Activated CD4-positive, alpha-beta T cell treated with anti-CD3 and anti-CD28 coated beads for 1 hour (primary cell): Measurements from ENCODE around the gene CHIT1.

Experiments used
- DNase-seq: peaks from one replicate; pipeline ENCODE4 v3.0.0-alpha.2; 2020

Gene CHIT1

GRCh38 chr1:203187689-203188264, 41.7 kb downstream of the CHIT1 start:
- no peak for DNase-seq

- DNase-seq = no peak
These were observed 42.2 kb downstream of the CHIT1 start for GRCh38 chr1:203187304-203187685.

- DNase-seq = no peak
These were observed 42.8 kb downstream of the CHIT1 start, which contains the start of gene CHI3L1 for GRCh38 chr1:203186446-203187303. TSS of gene CHI3L1 (minus strand) at chr1:203186704. CDS start at chr1:203186623, 81 bp downstream.

GRCh38 chr1:203186091-203186445, 43.4 kb downstream of the CHIT1 start:
- no peak for DNase-seq

GRCh38 chr1:203185585-203185984, 43.9 kb downstream of the CHIT1 start:
- no peak for DNase-seq

- no peak for DNase-seq
These were observed 44.4 kb downstream of the CHIT1 start for GRCh38 chr1:203185061-203185461.

- no peak for DNase-seq
These were observed 45.0 kb downstream of the CHIT1 start for GRCh38 chr1:203184467-203184866.

- DNase-seq = no peak
These were observed 45.6 kb downstream of the CHIT1 start for GRCh38 chr1:203183828-203184227.

GRCh38 chr1:203182387-203182953, 47.0 kb downstream of the CHIT1 start:
- DNase-seq = no peak

- no peak for DNase-seq
These were observed 47.7 kb downstream of the CHIT1 start for GRCh38 chr1:203181586-203182386.

- no peak for DNase-seq
These were observed 48.7 kb downstream of the CHIT1 start for GRCh38 chr1:203180611-203181330.

- no peak for DNase-seq
These were observed 49.8 kb downstream of the CHIT1 start for GRCh38 chr1:203179667-203180005.

- DNase-seq = no peak
These were observed 50.4 kb downstream of the CHIT1 start for GRCh38 chr1:203178821-203179666.

GRCh38 chr1:203178083-203178482, 51.4 kb downstream of the CHIT1 start:
- DNase-seq = no peak

GRCh38 chr1:203177470-203178039, 51.9 kb downstream of the CHIT1 start:
- DNase-seq = no peak

GRCh38 chr1:203177036-203177405, 52.5 kb downstream of the CHIT1 start:
- no peak for DNase-seq

GRCh38 chr1:203176273-203177035, 53.0 kb downstream of the CHIT1 start:
- no peak for DNase-seq

GRCh38 chr1:203175827-203176241, 53.6 kb downstream of the CHIT1 start:
- no peak for DNase-seq

GRCh38 chr1:203175237-203175826, 54.1 kb downstream of the CHIT1 start, which contains the start of gene MYBPH:
TSS of gene MYBPH (minus strand) at chr1:203175826. CDS start at chr1:203175755, 71 bp downstream.
- no peak for DNase-seq
